Esophagus muscularis mucosa (tissue), 4 donors: Measurements from ENCODE around the gene S100P. TPM values are rescaled to one million over a fixed set of nuclear protein-coding genes. Genes with fewer than 3 reads are reported as not detected.
"Not testable (repeated sequence)": the region's sequence is repeated elsewhere in the genome, so short reads cannot be mapped to it uniquely, and the experiment has no call there.

ENCODE experiments used
- DNase-seq: peaks from one replicate; pipeline ENCODE4 v3.0.0-alpha.2; 2017; ENCODE audit errors: extremely low spot score
- H3K27ac ChIP-seq, 4 donors: fragments of 200-600 bp; sonication (generic); replicated peaks in 1 of 4; 1 replicate in 3 of 4; 2 replicates in 1 of 4; pipeline ENCODE4 v1.5.1; 2016 to 2019; ENCODE audit warnings: mild to moderate bottlenecking in 1 of 4
- H3K27me3 ChIP-seq, 4 donors: fragments of 200-600 bp; sonication (generic); one replicate each; pipeline versions ENCODE4 v1.5.1 to v1.6.0; 2016 to 2019
- H3K36me3 ChIP-seq, 4 donors: fragments of 200-600 bp; sonication (generic); one replicate each; pipeline ENCODE4 v1.5.1; 2016 to 2019
- H3K4me1 ChIP-seq, 4 donors: fragments of 200-600 bp; sonication (generic); one replicate each; pipeline ENCODE4 v1.5.1; 2016 to 2019
- H3K4me3 ChIP-seq, 4 donors: fragments of 200-600 bp; sonication (generic); 1 replicate in 2 of 4; 2 replicates in 2 of 4; pipeline ENCODE4 v1.5.1; 2016 to 2019; ENCODE audit warnings: mild to moderate bottlenecking in 4 of 4, moderate library complexity in 1 of 4
- H3K9me3 ChIP-seq, 4 donors: fragments of 200-600 bp; sonication (generic); 1 replicate in 3 of 4; 2 replicates in 1 of 4; pipeline ENCODE4 v1.5.1; 2016 to 2019
- EP300 ChIP-seq: sonication (generic); formaldehyde crosslinking; IDR thresholded peaks from one replicate; pipeline ENCODE4 v1.6.1; 2017; ENCODE audit warnings: antibody characterized with exemption
- POLR2A ChIP-seq: fragments of 450-650 bp; IDR thresholded peaks from one replicate; pipeline ENCODE4 v1.6.1; 2017; ENCODE audit warnings: antibody characterized with exemption, moderate library complexity, mild to moderate bottlenecking, low read depth
- POLR2AphosphoS5 ChIP-seq, 2 donors: sonication (generic); formaldehyde crosslinking; IDR thresholded peaks; one replicate each; pipeline ENCODE4 v1.6.1; 2017; ENCODE audit warnings: antibody characterized with exemption in 2 of 2
- WGBS: methylation state at CpG from one replicate; pipeline ENCODE4 v1.1.5; 2018; 5-methylcytosine and 5-hydroxymethylcytosine counted together
- intact Hi-C: fragments of 100-400 bp; cut with DNase I; formaldehyde crosslinking; loops from one replicate; pipeline ENCODE4 v1.15.1; 2023
- total RNA-seq, 4 donors: library from RNA; depleted of rRNA; stranded (reverse); fragments of >200 nt; gene quantifications; one replicate each; pipeline versions ENCODE4 v1.1.0 to v1.2.1, GENCODE V29; 2016
- TF ChIP-seq, protein P1 (sequence below), 3 experiments: fragments of 200-600 bp in 2 of 3; fragments of 450-650 bp in 1 of 3; sonication (generic) in 2 of 3; IDR thresholded peaks; one replicate each; pipeline ENCODE4 v1.5.1; 2017 to 2019; ENCODE audit warnings: antibody characterized with exemption in 3 of 3, mild to moderate bottlenecking in 2 of 3, moderate library complexity in 1 of 3

The S100P gene
- total RNA-seq, 4 donors from 2014 or later = 0.99 TPM; not detected in 3

DNA sequence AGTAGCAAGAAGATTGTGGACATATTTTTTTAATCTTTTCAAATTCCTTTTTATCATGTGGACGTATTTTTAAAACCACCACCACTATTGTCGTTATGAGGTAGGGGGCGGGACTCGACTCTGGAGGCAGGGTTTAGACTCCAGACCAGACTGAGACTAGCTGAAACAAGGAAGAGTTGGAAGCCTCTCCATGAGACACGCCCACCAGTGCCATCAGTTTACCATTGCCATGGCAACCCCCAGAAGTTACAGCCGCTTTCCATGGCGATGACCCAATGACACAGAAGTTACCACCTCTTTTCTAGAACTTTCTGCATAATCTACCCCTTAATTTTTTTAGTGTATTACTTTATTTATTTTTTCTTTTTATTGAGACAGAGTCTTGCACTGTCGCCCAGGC is 44.5 kb upstream of the S100P start:
- DNase-seq = no peak
- Histone ChIP-seq H3K27ac (no peak overlapping the region), H3K4me3 (no peak overlapping the region), H3K9me3 (no peaks in the 10 kb centered on the region), H3K4me1 (peaks cover 0 to under 1% (median 0%) of the 10 kb centered on the region in 4 donors), H3K36me3 (no peaks in the 10 kb centered on the region), H3K27me3 (no peaks in the 10 kb centered on the region)
- TF ChIP-seq, protein P1, sequence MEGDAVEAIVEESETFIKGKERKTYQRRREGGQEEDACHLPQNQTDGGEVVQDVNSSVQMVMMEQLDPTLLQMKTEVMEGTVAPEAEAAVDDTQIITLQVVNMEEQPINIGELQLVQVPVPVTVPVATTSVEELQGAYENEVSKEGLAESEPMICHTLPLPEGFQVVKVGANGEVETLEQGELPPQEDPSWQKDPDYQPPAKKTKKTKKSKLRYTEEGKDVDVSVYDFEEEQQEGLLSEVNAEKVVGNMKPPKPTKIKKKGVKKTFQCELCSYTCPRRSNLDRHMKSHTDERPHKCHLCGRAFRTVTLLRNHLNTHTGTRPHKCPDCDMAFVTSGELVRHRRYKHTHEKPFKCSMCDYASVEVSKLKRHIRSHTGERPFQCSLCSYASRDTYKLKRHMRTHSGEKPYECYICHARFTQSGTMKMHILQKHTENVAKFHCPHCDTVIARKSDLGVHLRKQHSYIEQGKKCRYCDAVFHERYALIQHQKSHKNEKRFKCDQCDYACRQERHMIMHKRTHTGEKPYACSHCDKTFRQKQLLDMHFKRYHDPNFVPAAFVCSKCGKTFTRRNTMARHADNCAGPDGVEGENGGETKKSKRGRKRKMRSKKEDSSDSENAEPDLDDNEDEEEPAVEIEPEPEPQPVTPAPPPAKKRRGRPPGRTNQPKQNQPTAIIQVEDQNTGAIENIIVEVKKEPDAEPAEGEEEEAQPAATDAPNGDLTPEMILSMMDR (IDR thresholded peaks at IDR 0.05) = no peak
- TF ChIP-seq POLR2A = no peak
- no peak for TF ChIP-seq POLR2AphosphoS5 (IDR thresholded peaks at IDR 0.05)
- no peak for TF ChIP-seq EP300
- WGBS = 90% methylated on average over 8 of the region's 8 CpGs
- intact Hi-C loops = no loop called here

DNA sequence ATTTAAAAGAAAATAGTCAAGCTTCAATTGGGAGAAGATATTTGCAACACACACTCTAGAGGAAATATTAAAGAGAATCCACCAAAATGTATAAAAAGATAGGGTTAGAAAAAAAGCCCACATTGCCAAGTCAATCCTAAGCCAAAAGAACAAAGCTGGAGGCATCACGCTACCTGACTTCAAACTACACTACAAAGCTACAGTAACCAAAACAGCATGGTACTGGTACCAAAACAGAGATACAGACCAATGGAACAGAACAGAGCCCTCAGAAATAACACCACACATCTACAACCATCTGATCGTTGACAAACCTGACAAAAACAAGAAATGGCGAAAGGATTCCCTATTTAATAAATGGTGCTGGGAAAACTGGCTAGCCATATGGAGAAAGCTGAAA is 39.5 kb upstream of the S100P start:
- not testable (repeated sequence) for H3K4me3 ChIP-seq
- WGBS = 80% methylated on average over 3 of the region's 3 CpGs

DNA sequence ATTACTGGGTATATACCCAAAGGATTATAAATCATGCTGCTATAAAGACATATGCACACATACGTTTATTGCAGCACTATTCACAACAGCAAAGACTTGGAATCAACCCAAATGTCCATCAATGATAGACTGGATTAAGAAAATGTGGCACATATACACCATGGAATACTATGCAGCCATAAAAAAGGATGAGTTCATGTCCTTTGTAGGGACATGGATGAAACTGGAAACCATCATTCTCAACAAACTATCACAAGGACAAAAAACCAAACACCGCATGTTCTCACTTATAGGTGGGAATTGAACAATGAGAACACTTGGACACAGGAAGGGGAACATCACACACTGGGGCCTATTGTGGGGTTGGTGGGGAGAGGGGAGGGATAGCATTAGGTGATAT is 38.4 kb upstream of the S100P start:
- H3K4me3 ChIP-seq, H3K9me3 ChIP-seq, H3K27me3 ChIP-seq, DNase-seq, H3K27ac ChIP-seq, H3K36me3 ChIP-seq, intact Hi-C loops: not testable (repeated sequence)
- peaks cover 10 to 17% (median 16%) of the 10 kb centered on the region in 4 donors for H3K4me1 ChIP-seq
- 79% methylated on average over 2 of the region's 2 CpGs for WGBS

More for the DNA sequence above, 39.5 kb upstream of the S100P start:
- H3K9me3 ChIP-seq, DNase-seq, intact Hi-C loops, H3K36me3 ChIP-seq, H3K27ac ChIP-seq, H3K27me3 ChIP-seq: not testable (repeated sequence)
- H3K4me1 ChIP-seq = peaks cover 8 to 13% (median 12%) of the 10 kb centered on the region in 4 donors

DNA sequence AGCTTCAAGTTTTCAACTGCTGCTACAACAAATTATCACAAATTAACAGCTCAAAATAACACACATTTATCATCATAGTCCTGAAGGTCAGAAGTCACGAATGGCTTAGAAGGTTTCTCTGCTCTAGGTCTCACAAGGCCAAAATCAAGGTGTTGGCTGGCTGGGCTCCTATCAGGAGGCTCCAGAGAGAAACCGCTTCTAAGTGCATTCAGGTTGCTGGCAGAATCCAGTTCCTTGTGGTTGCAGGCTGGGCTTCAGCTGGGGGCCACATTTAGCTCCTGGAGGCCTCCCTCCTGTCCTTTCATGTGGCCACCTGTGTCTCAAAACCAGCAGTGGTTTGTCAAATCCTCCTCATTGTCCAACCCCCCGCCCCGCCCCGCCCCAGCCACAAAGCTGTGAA is 37.8 kb upstream of the S100P start:
- Histone ChIP-seq H3K36me3 (no peaks in the 10 kb centered on the region), H3K27ac (no peak overlapping the region), H3K9me3 (no peaks in the 10 kb centered on the region), H3K4me3 (no peak overlapping the region), H3K27me3 (no peaks in the 10 kb centered on the region), H3K4me1 (peaks cover 10 to 17% (median 16%) of the 10 kb centered on the region in 4 donors)
- WGBS = 92% methylated on average over 2 of the region's 5 CpGs
- TF ChIP-seq POLR2A = no peak
- no peak for TF ChIP-seq EP300
- TF ChIP-seq, protein P1 (IDR thresholded peaks at IDR 0.05) = no peak
- no peak for TF ChIP-seq POLR2AphosphoS5 (IDR thresholded peaks at IDR 0.05)
- intact Hi-C loops = no loop called here
- no peak for DNase-seq

DNA sequence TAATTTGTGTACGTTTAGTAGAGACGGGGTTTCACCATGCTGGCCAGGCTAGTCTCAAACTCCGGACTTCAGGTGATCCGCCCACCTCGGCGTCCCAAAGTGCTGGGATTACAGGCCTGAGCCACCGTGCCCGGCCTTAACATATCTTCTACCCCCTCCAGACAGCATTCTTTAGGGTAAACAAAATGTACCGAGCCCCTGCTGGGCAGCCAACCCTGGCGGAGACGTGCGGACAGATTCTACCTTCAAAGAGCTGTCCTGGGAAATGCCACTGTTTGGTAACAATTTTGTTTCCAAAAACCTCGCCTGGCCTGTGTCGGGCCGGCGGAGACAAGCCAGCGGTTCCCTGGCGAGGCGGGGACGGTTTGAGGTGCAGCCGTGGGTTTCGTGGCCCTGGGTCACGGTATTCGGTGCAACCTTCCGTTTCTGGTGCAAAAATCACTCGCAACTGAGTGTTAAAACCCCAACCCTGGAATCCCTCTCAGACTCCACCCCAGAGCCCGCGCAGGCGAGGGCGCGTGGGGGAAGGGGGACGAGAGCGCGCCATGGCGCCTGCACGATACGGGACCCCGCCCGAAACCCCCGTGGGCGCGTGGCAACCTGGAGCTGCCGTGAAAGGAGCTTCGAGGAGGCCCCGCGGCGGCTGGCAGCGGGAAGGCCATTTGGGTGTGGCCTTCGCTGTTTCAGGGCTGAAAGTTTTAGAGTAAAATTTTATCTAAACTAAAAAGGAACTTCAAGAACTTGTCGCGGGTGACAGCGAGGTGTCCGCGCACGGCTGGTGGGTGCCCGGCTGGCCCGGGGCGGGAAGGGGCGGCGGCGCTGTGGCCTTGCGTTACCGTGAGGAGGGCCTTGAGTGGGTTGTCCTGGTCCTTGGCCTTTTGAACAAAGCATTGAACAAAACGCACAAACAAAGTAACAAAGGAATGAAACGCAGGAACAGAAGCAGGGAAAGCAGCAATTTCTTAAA is 36.2 kb upstream of the S100P start:
- Histone ChIP-seq H3K27ac (peak overlapping the region in 1 of 4 donors; percentile 79), H3K4me1 (peaks cover 10 to 17% (median 16%) of the 10 kb centered on the region in 4 donors), H3K36me3 (no peaks in the 10 kb centered on the region), H3K9me3 (no peaks in the 10 kb centered on the region), H3K27me3 (no peaks in the 10 kb centered on the region), H3K4me3 (no peak overlapping the region)
- TF ChIP-seq, protein P1 (IDR thresholded peaks at IDR 0.05) = no peak
- TF ChIP-seq POLR2AphosphoS5 (IDR thresholded peaks at IDR 0.05) = no peak
- no peak for TF ChIP-seq POLR2A
- no peak for TF ChIP-seq EP300
- 75% methylated on average over 51 of the region's 65 CpGs for WGBS
- intact Hi-C loops = loop anchor here (2.0 kb wide), 1 partner anchor 17 kb away; the partner anchor contains the start of gene MRFAP1
- DNase-seq = no peak
